Measurements from ENCODE around the gene RABL6. TPM values are rescaled to one million over a fixed set of nuclear protein-coding genes. Genes with fewer than 3 reads are reported as not detected.

RABL6 gene
- total and polyA plus RNA-seq, 2 experiments from 2014 or later: 101 to 153 TPM

DNA sequence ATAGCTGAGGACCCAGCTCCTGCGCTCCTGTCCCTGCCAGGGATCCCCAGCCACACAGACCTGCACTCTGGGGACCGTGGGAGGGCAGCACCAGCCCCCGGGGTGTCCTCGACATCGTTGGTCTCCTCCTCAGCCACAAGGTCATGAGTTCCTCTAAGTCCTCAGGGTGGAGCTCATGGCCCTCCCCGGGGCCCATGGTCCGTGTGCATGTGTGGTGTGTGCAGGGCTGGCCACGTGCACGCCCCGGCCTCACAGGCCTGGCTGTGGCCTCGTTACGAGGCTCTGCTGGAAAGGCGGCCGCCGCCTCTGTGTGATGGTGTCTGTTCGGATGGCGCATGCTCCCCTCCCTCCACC lies 18.4 kb downstream of the RABL6 start:
- H3K4me1 ChIP-seq (ENCODE audit: low read depth): peaks cover 3% of the 10 kb centered on the region
- H3K27me3 ChIP-seq: no peaks in the 10 kb centered on the region
- no peak for TF ChIP-seq CTCF (IDR thresholded peaks at IDR 0.05; ENCODE audit: low read depth, low read length)
- no peak overlapping the region for H3K4me3 ChIP-seq
- no peak overlapping the region for H3K27ac ChIP-seq
- DNase-seq (ENCODE audit: low read depth in 1 of 2, low spot score in 1 of 2): no peak
- no peaks in the 10 kb centered on the region for H3K9me3 ChIP-seq (ENCODE audit: low read depth)
- H3K36me3 ChIP-seq: peaks cover 30% of the 10 kb centered on the region

GRCh38 chr9:136826703-136827582 lies 19.2 kb downstream of the RABL6 start:
- peaks cover 31% of the 10 kb centered on the region for H3K36me3 ChIP-seq
- DNase-seq (ENCODE audit: low read depth in 1 of 2, low spot score in 1 of 2): no peak
- TF ChIP-seq CTCF (IDR thresholded peaks at IDR 0.05; ENCODE audit: low read depth, low read length): no peak
- H3K4me1 ChIP-seq (ENCODE audit: low read depth): no peaks in the 10 kb centered on the region
- no peak overlapping the region for H3K27ac ChIP-seq
- H3K4me3 ChIP-seq: no peak overlapping the region
- H3K27me3 ChIP-seq: no peaks in the 10 kb centered on the region
- no peaks in the 10 kb centered on the region for H3K9me3 ChIP-seq (ENCODE audit: low read depth)

- H3K36me3 ChIP-seq: peaks cover 38% of the 10 kb centered on the region
- TF ChIP-seq CTCF (IDR thresholded peaks at IDR 0.05; ENCODE audit: low read depth, low read length): no peak
These were observed 20.2 kb downstream of the RABL6 start for GRCh38 chr9:136827794-136828473.

DNA sequence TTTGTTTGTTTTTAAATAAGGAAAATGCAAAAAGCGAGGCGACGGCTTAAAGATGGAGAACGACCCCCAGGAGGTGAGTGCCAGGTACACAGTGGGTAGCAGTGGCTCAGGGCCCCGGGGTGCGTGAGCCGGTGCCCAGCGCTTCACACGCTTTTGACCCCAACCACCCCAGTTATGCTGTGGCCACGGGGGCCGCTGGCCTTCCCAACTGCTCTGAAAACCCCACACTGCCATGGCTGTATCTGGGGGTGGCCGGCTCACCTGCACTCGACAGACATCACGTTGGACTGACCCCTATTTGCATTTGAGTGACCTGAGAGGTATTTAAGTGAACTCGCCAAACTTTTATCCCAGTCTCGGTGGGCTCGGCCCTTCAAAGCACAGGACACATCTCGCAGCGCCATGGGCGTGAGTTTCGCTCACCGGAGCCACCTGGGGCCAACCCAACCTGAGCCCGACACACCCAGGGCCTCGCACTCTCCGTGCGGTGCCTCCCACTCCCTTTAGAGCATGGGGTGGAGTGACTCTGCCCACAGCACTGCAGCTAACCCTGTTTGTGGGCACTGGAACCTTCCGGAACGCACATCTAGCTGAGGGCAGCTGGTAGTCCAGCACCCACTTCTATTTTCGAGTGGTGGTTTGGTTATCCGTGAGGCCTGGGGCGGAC lies 20.9 kb downstream of the RABL6 start:
- Histone ChIP-seq H3K4me1 (ENCODE audit: low read depth) (no peaks in the 10 kb centered on the region), H3K36me3 (peaks cover 37% of the 10 kb centered on the region)
- DNase-seq (ENCODE audit: low read depth in 1 of 2, low spot score in 1 of 2): no peak

More at GRCh38 chr9:136827794-136828473, 20.2 kb downstream of the RABL6 start:
- no peak overlapping the region for H3K27ac ChIP-seq
- no peak for DNase-seq (ENCODE audit: low read depth in 1 of 2, low spot score in 1 of 2)
- no peaks in the 10 kb centered on the region for H3K9me3 ChIP-seq (ENCODE audit: low read depth)
- H3K4me1 ChIP-seq (ENCODE audit: low read depth): no peaks in the 10 kb centered on the region
- no peak overlapping the region for H3K4me3 ChIP-seq
- no peaks in the 10 kb centered on the region for H3K27me3 ChIP-seq

More for the DNA sequence above, 20.9 kb downstream of the RABL6 start:
- Histone ChIP-seq H3K27ac (no peak overlapping the region), H3K4me3 (no peak overlapping the region), H3K9me3 (ENCODE audit: low read depth) (no peaks in the 10 kb centered on the region), H3K27me3 (no peaks in the 10 kb centered on the region)
- no peak for TF ChIP-seq CTCF (IDR thresholded peaks at IDR 0.05; ENCODE audit: low read depth, low read length)
